HFF-Myc (cell line): ENCODE results near the gene ZNF148.

Source experiments
- DNase-seq: peaks from one replicate; pipeline ENCODE4 v3.0.0-alpha.2; 2011; ENCODE audit warnings: low read depth; ENCODE audit errors: extremely low read depth
- H3K4me3 ChIP-seq: replicated peaks from 2 replicates; pipeline ENCODE4 v1.5.1; 2011; ENCODE audit warnings: low read depth, mild to moderate bottlenecking, control low read depth, low read length
- TF ChIP-seq, protein P1 (sequence below): IDR thresholded peaks from 2 replicates; pipeline ENCODE4 v1.5.1; 2012; ENCODE audit warnings: mild to moderate bottlenecking, low read depth, low read length, control low read depth; ENCODE audit errors: missing control alignments

ZNF148 gene

GRCh38 chr3:125334675-125335560, 40.2 kb downstream of the ZNF148 start:
- no peak overlapping the region for H3K4me3 ChIP-seq
- no peak for DNase-seq
- TF ChIP-seq, protein P1, sequence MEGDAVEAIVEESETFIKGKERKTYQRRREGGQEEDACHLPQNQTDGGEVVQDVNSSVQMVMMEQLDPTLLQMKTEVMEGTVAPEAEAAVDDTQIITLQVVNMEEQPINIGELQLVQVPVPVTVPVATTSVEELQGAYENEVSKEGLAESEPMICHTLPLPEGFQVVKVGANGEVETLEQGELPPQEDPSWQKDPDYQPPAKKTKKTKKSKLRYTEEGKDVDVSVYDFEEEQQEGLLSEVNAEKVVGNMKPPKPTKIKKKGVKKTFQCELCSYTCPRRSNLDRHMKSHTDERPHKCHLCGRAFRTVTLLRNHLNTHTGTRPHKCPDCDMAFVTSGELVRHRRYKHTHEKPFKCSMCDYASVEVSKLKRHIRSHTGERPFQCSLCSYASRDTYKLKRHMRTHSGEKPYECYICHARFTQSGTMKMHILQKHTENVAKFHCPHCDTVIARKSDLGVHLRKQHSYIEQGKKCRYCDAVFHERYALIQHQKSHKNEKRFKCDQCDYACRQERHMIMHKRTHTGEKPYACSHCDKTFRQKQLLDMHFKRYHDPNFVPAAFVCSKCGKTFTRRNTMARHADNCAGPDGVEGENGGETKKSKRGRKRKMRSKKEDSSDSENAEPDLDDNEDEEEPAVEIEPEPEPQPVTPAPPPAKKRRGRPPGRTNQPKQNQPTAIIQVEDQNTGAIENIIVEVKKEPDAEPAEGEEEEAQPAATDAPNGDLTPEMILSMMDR: no peak

GRCh38 chr3:125332504-125332903, 42.6 kb downstream of the ZNF148 start:
- no peak for DNase-seq
- TF ChIP-seq, protein P1: no peak
- no peak overlapping the region for H3K4me3 ChIP-seq

GRCh38 chr3:125331243-125331642, 43.9 kb downstream of the ZNF148 start:
- H3K4me3 ChIP-seq: no peak overlapping the region
- TF ChIP-seq, protein P1: no peak
- no peak for DNase-seq

- DNase-seq: no peak
- TF ChIP-seq, protein P1: no peak
- no peak overlapping the region for H3K4me3 ChIP-seq
Measured at GRCh38 chr3:125326957-125327356, 48.2 kb downstream of the ZNF148 start.

DNA sequence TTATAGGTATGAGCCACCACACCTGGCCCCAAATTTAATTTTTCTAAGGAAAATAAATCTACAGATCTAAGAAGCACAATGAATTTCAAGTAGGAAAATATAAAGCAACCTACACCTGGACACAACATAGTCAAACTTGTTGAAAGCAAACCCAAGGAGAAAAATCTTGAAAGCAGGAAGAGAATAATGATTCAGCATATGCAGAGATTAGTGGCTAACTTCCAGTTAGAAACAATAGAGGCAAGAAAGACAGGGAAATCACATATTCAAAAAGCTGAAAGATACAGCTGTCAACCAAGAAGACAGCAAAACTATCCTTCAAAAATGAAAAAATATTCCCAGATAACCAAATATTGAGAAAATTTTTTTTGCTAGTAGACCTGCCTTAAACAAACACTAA, 49.4 kb downstream of the ZNF148 start:
- no peak overlapping the region for H3K4me3 ChIP-seq
- TF ChIP-seq, protein P1: no peak
- no peak for DNase-seq

GRCh38 chr3:125324341-125324740, 50.8 kb downstream of the ZNF148 start:
- DNase-seq: no peak
- TF ChIP-seq, protein P1: no peak
- H3K4me3 ChIP-seq: no peak overlapping the region
